Measurements from ENCODE around the gene IZUMO1R.
"Not testable (repeated sequence)": the region's sequence is repeated elsewhere in the genome, so short reads cannot be mapped to it uniquely, and the experiment has no call there.

IZUMO1R gene

DNA sequence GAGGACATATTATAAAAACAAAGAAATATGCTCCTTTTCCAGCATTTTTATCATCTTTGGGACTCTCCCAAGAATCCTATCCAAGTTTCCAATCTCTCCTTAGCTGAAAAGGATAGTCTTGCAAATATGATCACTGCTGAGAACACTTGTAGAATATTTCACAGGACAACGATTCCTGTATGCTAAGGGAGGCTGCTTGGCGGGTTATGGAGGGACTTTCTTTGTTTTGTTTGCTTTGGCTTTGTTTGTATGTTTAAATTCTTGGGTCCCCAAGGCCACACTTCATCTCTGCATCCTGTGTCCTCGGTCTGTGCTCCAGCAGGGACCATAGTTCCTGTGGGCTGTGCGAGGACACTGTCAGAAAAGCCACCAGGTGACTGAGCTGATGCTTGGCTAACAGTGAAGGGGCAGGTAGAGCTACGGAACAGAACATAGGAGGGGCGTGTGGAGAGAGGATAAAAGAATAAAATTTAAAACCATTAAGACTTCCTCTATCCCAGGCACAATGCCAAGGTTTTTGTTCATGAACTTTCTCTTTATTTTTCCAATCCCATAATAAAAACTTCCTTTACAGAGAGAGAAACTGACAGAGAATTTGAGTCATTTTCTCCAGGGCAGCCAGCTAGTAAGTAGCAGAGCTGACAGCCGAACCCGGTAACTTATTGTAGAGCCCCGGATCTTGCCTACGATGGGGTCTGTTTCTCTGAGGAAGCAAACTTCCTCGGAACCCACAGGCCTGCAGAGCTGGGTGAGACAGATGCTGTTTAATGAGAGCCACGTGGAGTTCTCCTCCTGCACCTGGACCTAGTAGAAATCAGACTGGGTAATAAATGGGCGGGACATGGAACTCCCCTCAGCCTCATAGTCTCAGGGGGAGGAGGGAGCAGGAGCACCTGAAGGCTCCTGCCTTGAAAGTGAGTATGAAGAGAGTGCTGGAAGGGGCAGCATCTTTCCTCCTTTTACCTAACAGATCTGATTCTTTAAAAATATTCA is at the start of gene IZUMO1R:
TSS of gene IZUMO1R (plus strand) at position 615 of the 993 bp plus-strand sequence. CDS start 1,057 bp downstream, outside the sequence.
- DNase-seq, result no peak

- DNase-seq, result no peak
Measured at GRCh38 chr11:94271885-94272372, 32.5 kb upstream of the IZUMO1R start.

- DNase-seq, result no peak
Measured at GRCh38 chr11:94272738-94273313, 31.6 kb upstream of the IZUMO1R start.

DNA sequence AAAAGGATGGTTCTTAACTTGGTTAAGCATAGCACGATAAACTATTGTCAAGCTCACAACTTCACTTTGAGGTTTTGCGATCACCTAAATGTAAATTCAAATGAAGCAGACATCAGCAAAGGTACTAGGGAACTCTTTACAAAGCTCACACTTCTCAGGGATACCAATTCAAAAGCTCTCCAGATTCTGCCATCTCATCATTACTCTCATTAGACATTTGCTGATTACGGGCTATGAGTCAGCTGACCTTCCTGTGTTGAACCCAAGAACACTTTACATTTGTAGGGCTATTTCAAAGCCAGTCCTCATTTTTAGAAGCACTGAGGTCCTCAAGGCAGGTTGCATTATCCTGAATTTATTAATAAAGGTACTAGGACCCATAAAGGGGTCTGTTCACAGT is 28.4 kb upstream of the IZUMO1R start:
- DNase-seq, result no peak

GRCh38 chr11:94276943-94277342 is 27.4 kb upstream of the IZUMO1R start:
- no peak for DNase-seq

DNA sequence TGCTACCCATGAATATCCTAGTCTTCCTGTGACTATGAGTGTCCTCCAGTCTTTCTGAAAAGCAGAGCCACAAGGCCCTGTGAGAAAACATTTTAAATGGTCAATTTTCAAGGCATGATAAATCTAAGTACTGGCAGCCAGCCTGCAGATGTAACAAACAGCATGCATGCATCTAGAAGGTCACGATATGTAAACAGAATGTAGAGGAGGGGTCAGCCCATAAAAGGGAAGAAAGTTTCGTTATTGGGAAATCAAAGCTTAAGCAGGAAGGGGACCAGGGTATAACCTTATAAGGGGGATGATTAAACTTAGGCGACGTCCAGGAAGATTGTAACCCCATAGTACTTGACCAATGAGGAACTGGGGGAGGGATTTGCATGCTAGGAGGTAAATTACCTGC is 26.2 kb upstream of the IZUMO1R start:
- DNase-seq, result not testable (repeated sequence)

DNA sequence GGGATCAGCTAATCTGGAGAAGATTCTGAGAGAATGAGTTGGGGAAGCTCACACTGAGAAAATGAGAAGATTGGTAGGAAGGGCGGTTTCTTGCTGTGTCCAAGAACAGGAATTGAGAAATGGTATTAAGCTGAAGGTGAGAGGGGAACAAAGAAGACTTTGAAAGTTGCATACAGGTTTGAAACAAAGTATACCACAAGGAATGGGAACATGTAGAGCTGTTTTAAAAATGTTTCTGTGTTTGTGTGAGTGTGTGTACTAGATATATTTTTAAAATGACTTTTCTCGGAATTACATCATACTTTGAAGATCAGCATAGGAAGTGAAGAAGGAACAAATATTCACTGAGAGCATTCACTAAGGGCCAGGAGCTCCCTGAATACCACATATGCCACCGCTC is 24.4 kb upstream of the IZUMO1R start:
- DNase-seq, result no peak

GRCh38 chr11:94281324-94281723 is 23.1 kb upstream of the IZUMO1R start:
- DNase-seq, result no peak

DNA sequence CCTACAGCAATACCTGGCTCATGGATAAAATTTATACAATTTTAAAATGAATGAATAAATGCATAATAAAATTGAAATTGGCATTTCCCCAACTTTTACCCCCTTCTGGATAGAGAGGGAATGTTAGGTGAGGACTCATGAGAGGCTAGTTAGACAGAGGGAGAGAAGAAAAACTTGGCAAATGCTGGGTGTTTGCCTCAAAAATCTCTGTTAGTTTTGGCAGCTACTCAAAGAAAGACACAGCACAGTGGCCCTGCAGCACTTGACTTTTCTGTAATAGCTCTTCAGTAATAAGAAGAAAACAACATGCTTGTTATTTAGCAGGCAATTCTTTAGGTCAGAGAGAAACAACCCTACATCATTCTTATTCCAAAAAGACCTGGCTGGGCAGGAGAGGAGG is 20.7 kb upstream of the IZUMO1R start:
- no peak for DNase-seq

DNA sequence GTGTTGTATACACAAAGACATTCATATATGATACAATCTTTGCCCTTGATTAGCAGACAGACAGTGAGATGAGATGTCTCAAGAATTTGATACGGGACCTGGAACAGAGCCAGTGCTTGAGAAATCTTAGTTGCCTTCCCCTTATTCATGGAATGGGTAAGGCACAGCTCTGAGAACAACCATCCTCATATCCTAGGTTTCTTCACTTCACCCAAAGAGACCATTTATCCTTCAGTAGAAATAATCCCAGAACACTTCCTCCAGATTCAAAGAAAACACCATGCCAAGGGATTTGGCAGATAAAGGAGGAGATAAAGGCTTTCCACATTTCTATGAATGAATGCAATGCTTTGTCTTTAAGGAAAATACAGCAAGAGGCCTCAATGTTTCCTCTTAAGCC is 8.8 kb upstream of the IZUMO1R start:
- DNase-seq, result no peak

GRCh38 chr11:94297985-94298576 is 6.3 kb upstream of the IZUMO1R start:
- no peak for DNase-seq

DNA sequence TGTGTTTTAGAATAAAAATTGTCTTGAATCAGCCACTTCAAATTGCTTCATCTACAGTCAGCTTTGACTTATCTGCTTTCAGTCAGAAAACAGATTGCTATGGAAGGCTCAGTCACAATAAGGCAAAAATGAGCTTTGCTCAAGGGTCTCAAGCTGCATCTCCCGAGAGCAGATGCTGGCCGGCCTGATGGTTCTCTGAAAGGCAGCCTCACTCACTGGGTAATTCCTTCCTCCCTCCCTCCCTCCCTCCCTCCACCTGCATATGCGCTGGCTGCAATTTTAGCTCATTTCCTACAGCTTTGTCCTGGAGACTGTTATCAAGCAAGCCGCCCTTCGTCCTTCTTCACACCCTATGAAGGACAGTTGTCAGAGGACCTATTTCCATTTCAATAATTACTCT is 1.6 kb upstream of the IZUMO1R start:
- no peak for DNase-seq

GRCh38 chr11:94305146-94305545 is 766 bp downstream of the IZUMO1R start:
- peak; percentile 51 for DNase-seq

GRCh38 chr11:94307101-94307791 is 2.9 kb downstream of the IZUMO1R start:
- no peak for DNase-seq

DNA sequence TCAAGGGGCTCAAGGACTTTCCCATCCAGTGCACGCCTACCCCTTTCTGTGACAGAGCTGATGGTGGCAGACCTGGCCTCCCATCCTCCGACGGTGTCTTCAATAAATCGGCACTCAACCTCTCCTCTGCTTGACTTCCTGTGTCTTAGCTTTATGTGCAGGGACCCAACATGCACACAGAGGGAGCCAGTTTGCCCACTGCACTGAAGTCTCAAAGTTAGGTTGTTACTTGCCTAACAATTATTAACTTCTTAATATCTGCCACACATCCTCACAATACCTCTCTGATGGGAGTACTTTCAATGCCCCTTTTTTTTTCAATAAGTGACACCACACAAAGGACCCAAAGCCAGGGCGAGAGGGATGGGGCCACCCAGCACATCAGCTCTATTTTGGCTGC is 3.6 kb downstream of the IZUMO1R start:
- DNase-seq, result no peak

DNA sequence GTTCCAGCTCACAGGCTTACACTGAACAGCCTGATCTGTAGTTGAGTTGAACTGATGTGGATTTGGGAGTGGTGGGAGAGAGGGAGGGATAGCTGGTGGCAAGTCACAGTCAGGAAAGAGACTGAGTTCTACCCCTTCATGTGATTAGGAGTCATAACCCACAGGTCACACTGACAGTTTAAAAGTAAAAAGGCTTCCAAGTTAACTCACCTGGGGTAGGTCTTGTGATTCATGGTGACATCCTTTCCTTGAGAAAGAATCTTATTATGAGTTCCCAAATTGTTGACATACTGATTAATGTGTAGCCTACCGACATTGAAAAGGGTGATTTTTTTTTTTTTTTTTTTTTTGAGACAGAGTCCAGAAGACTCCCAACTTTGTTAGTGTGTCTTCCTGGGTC is 5.4 kb downstream of the IZUMO1R start:
- no peak for DNase-seq

- no peak for DNase-seq
Measured at GRCh38 chr11:94310191-94310875, 6.0 kb downstream of the IZUMO1R start.

- DNase-seq, result no peak
Measured at GRCh38 chr11:94312339-94312738, 8.0 kb downstream of the IZUMO1R start.

DNA sequence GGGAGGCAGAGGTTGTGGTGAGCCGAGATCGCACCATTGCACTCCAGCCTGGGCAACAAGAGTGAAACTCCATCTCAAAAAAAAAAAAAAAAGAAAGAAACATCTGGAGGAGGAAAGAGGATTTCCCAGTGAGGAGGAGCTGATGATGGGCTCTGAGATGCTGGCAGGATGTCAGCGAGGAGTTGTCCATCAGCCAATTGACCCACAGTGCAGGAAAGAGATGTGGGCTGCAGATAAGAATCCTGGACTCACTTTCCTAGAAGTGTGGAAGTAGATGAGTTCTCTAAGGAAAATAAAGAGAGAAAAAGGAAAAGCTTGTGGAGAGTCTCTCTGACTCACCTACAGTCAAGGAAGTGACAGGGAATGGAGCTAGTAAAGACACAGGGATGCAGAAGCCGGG is 9.7 kb downstream of the IZUMO1R start:
- no peak for DNase-seq

- peak; percentile 13 for DNase-seq
Measured at GRCh38 chr11:94315664-94316063, 11.3 kb downstream of the IZUMO1R start.

- DNase-seq, result peak; percentile 17
Measured at GRCh38 chr11:94322501-94322900, 18.1 kb downstream of the IZUMO1R start.

DNA sequence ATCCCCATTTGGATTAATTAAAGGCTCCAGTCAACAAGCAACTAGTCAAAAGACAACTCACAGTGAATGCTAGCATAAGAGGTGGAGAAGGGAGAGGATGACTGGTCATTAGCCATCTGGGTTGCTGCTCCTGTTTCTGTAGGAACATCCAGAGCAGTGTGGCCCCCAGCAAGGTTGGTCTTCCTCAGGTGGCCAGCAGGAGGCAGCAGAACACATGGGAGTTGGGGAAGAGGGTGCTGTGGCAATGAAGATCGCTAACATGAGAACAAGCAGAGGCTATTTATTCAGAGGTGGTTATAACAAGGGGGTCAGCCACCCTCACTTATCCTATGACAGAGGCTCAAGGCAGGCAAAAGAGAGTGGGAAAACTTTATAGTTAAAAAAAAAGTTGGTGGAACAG is 21.3 kb downstream of the IZUMO1R start:
- DNase-seq, result peak; percentile 31

Data from EL (cell line).